H7 (cell line): ENCODE results near the gene BAHD1. TPM values are rescaled to one million over a fixed set of nuclear protein-coding genes. Genes with fewer than 3 reads are reported as not detected.

Experiments used
- DNase-seq: peaks from one replicate; pipeline ENCODE4 v3.0.0; 2012
- H3K27me3 ChIP-seq: 2 replicates; pipeline ENCODE4 v1.6.0; 2011; ENCODE audit warnings: mild to moderate bottlenecking, low read length; ENCODE audit not compliant: control insufficient read depth, insufficient read depth
- H3K36me3 ChIP-seq: replicated peaks from 2 replicates; pipeline ENCODE4 v1.5.1; 2011; ENCODE audit warnings: low read length; ENCODE audit not compliant: control insufficient read depth, insufficient read depth
- H3K4me3 ChIP-seq: 2 replicates; pipeline ENCODE4 v1.5.1; 2011; ENCODE audit warnings: low read depth, mild to moderate bottlenecking, control low read depth, low read length, moderate library complexity; ENCODE audit not compliant: insufficient read depth
- total RNA-seq: library from RNA; depleted of rRNA; stranded (reverse); fragments of >200 nt; shearing (Covaris generic); gene quantifications from 2 replicates; pipeline ENCODE4 v1.2.3, GENCODE V29; 2014

BAHD1 gene
- total RNA-seq, 1 experiment from 2014 or later = 47.4 TPM

DNA sequence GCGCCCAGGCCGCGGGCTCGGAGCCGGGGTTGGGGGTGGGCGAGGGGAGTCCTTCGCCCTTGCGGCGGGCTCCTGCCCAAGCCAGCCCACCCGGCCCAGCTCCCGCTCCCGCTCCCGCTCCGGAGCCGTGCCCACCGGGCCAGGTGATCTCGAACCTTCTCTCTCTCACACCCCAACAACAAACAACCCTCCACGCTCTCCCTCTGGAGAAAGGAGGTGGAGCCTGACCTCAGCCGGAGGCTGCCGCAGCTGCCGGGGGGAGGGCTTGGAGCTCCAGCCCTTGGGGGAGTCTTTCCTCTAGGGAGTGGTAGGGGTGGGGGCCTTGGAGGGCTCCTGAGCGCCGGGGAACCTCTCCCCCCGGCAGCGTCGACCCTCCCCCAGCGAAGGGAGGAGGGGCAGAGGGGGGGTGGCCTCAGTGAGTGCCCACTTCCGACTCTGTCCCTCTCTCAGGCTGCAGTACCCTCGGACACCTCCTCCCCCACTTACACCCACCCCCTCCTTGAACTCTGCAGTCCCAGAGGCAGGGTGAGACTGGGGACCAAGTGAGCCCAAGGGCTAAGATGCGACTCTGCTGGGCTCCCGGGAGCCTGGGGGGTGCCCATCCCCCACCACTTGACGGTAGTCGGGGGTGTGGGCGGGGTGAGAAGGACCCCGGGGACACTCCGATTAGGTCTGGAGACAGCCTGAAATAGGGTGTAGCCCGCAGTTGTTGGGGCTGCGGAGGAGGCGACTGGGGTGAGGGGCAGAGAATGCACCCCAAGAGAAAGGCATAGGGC is 4.4 kb upstream of the BAHD1 start:
- H3K27me3 ChIP-seq = peaks cover 29% of the 10 kb centered on the region
- H3K36me3 ChIP-seq = no peaks in the 10 kb centered on the region
- DNase-seq = peak; percentile 89
- peak overlapping the region; percentile 66 for H3K4me3 ChIP-seq

DNA sequence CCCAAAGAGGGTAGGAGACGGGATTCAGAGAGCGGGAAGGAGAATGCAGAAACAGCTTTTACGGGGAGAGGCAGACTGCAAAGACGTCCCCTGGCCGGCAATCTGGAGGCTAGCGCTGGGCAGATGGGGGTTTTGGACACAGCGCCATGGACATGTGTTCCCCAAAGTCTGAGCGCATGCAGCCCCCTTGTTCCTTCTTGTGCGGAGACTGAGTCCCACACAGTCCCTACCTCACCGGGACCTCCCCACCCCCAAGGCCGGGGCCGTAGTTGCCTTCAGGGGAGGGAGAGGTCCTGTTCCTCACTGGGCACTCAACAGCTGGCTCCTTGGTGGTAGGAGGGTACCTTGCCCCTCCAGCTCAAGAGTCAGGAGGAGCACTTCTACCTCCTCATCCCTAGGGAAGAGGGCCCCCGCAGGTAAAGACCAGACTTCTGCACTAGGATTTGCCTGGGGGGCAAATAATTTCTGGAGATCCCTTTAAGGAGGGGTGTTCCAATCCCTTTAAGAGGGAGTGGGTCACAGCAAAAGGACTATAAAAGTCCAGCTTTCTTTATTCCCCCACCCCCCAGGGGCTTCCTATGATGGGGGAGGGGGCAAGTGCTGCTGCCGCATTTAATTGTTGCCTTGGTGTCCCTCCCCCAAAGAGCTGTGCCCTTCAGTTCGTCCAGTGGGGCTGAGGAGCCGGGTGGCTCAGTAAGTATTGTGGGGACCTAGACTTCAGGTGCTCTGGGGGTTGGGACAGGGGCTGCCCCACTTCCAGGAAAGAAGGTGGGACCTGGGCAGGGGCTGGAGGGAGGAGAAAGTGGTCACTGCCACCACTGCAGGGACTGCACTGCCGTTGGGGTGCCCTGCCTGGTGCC is 3.6 kb upstream of the BAHD1 start:
- peaks cover 29% of the 10 kb centered on the region for H3K27me3 ChIP-seq

DNA sequence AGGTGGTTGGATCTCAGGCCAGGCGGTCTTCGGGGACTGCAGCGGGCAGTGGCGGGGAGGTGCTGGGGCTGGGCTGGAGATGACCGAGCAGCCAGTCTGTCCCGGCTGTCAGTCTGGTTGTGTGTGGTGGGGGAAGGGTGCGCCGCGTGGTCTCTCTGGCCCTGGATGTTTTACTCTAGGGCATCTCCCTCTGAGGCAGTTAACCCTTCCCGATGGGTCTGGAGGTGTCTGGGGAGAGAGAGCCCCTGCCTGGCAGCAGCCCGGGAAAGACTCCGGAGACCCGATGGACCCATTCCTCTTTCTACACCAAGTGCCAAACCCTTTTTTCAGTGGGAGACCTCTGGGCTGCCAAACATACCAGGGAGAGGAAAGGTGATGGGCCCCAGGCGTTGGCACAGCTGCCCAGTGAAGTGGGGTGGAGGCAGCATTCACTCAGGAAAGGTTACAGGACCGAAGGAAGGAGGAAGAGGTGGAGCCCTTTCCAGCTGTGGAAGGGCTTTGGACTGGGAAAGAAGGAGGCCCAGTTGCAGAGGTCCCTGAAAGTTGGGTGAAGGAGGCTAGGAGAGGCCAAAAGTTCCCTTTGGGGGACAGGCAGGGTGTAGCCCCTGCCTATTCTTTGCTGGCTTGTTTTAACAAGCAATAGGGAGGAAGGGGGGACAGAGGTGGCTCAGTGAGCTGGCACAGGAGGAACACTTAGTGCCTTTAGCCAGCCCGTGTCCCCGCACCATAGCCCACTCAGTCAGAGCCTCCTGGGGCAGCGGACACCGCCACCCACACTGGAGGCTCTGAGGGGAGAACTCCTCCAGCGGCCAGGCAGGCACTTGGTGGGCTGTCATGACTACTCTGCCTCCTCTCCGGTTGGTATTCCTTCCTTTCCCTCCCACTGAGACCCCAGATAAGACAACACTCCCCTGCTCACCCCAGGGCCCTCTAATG is 2.7 kb upstream of the BAHD1 start:
- DNase-seq = peak; percentile 72
- Histone ChIP-seq H3K36me3 (no peaks in the 10 kb centered on the region), H3K4me3 (peak overlapping the region; percentile 76), H3K27me3 (peaks cover 27% of the 10 kb centered on the region)

More for the DNA sequence above, 3.6 kb upstream of the BAHD1 start:
- Histone ChIP-seq H3K36me3 (no peaks in the 10 kb centered on the region), H3K4me3 (peak overlapping the region; percentile 66)
- peak; percentile 80 for DNase-seq

DNA sequence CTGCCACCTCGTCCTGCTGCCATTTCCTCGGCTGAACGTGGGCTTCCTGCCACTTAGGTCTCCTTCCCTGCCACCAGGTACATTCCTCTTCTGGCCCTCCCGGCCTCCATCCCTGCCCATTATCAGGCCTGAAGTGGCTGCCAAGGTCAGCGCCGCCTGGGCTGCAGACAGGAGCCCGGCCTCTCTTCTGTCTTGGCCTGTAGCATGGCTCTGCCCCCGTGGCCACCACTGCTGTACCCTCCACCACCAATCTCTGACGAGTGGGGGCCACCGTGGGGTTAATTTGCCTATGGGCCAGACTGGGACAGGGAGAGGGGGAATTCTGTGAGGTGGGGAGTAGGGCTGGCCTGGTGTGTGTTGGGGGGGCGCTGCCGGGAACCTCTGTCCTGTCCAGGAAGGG is 2.0 kb upstream of the BAHD1 start:
- no peak for DNase-seq
- H3K27me3 ChIP-seq = peaks cover 22% of the 10 kb centered on the region
- H3K4me3 ChIP-seq = peak overlapping the region; percentile 76
- H3K36me3 ChIP-seq = no peaks in the 10 kb centered on the region

DNA sequence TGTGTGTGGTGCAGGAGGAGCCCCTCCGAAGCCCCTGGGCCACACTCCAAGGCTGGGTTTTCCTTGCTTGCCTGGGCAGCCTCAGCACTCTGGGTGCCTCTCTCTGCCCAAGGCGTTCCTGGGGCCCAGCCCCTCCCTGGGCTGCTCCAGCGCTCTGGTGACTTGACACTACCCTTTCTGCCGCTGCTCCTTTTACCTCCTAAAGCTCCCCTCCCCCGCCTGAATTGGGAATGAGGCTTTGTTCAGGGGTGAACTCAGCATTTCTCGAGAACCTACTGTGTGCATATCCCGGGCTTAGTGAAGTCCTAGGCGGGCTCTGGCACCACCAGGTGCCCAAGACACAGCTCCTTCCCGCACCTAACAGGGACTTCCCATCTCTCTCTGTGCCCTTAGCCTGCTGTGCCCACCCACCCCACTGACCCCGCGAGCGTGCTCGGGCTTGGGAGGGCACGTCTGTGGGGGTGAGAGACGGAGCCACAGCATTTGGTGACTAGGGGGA is 1.2 kb upstream of the BAHD1 start:
- peak overlapping the region; percentile 76 for H3K4me3 ChIP-seq
- peak; percentile 90 for DNase-seq
- no peaks in the 10 kb centered on the region for H3K36me3 ChIP-seq
- peaks cover 18% of the 10 kb centered on the region for H3K27me3 ChIP-seq

DNA sequence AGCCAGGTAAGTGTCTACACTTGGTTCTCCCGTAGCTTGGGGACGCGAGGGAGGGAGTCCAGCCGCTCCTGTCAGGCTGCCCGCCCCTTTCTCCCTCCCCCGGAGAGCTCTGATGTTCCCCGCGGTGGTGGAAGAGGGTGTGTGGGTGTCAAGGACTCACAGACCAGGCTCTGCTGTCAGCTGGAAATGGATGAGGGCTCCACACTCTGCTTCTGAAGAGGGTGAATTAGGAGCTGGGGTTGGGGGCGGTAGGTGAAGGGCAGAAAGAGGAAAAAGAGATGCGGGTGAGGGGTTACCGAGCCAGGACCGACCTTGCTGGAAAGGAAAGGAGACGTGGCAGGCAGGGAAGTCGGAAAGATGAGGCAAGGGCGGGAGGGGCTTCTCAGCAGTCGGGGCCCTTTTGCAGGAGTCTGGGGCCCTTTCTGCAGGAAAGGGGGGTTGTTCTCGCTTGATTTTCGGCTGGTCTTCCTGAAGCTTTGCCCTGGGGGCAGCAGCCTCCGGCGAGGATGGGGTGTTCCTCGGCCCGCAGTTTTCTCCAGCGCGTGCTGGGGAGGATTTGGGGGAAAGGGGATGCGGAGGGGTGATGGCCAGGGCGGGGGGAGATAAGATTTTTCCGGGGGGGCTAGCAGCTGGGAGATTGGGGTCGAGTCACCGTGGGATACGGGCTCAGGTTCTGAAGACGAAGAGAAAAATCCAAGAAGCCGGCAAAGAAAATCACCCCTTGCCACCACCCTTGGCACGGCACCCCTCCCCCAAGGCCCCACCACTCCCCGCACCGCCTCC is 602 bp upstream of the BAHD1 start:
- peak; percentile 83 for DNase-seq
- H3K36me3 ChIP-seq = no peaks in the 10 kb centered on the region
- peak overlapping the region; percentile 76 for H3K4me3 ChIP-seq
- peaks cover 12% of the 10 kb centered on the region for H3K27me3 ChIP-seq

DNA sequence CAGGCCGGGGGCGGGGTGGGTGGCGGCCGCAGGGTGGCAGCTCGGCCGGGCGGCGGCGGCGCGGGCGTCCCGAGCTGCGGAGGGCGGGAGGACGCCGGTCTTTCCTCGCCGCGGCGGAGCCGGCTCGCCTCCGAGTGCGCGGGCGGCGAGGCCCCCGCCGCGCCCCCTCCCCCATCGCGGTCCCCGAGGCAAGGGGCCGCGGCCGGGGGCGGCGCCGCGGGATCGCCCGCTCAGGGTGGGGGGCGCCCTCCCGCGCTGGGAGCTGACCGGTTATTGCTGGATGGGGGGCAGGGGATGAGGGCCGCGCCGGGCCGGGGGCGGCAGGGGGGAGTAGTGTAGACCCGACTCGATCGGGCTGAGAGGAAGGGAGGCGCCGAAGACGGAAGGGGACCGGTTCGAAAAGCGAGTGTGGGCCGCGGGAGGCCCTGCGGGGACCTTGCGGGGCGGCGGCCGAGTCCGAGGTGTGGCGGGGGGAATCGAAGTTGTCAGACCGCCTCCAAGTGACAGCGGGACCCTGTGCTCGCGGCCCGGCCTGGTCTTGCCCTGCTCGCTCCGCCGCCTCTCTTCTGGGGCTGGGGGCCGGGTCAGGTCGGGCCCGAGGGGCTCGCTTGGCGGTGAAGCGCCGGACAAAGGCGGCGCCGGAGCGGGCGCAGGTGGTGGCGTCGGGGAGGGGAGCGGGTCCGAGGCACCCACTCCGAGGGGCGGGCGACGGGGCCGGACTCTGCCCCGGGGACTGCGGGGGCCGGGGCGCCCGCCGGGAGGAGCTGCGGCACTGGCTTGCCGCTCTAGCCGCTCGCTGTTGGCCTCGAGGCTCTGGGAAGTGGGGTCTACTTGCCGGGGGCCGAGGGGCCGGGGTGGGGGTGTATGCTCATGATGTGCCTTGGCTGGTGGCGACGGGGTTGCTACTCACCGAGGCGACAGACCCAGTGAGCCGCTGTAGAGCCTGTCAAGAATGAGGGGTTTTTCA is 1.1 kb downstream of the BAHD1 start:
- DNase-seq = peak; percentile 80
- Histone ChIP-seq H3K36me3 (no peaks in the 10 kb centered on the region), H3K4me3 (peak overlapping the region; percentile 84), H3K27me3 (no peaks in the 10 kb centered on the region; the same call in none of the 2 replicates)

DNA sequence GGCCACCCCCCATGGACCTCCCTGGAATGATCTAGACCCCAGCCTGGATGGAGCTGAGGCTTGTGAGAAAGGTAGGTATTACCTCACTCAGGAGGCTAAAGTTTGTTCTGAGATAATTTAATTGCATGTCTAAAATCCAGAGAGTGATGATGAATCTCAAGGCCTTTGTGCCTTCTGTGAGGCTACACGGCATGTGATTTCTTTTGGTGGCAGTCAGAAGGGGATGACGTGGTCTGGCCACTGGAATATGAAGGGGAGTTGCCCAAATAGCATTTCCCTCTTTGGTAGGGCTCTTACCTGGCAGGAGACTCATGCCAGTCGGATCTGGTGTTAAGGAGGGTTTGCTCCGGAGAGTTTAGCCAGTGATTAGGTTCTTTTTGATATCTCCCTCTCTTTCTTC is 2.5 kb downstream of the BAHD1 start:
- no peaks in the 10 kb centered on the region for H3K36me3 ChIP-seq
- no peak overlapping the region for H3K4me3 ChIP-seq
- no peaks in the 10 kb centered on the region; the same call in 1 of the 2 replicates for H3K27me3 ChIP-seq
- DNase-seq = no peak

DNA sequence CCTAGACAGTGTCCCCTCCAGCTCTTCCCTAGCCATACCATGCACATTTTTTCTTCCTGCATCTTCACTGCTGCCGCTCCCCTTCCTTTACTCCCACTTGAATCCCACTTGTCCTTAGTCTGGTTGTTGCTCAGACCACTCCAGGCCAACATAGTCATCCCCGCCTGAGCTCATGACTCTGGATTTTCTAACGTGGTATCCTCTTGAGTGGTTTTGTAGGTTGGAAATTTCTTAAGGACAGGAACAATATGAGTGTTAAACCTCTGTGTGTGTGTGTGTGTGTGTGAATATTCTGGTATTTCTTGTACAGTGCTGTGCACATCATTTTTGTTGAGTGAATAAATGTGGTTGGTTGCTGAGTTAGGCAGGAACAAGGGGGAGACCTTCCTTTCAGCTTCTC is 3.1 kb downstream of the BAHD1 start:
- Histone ChIP-seq H3K4me3 (no peak overlapping the region), H3K36me3 (no peaks in the 10 kb centered on the region), H3K27me3 (no peaks in the 10 kb centered on the region; the same call in 1 of the 2 replicates)
- DNase-seq = no peak

DNA sequence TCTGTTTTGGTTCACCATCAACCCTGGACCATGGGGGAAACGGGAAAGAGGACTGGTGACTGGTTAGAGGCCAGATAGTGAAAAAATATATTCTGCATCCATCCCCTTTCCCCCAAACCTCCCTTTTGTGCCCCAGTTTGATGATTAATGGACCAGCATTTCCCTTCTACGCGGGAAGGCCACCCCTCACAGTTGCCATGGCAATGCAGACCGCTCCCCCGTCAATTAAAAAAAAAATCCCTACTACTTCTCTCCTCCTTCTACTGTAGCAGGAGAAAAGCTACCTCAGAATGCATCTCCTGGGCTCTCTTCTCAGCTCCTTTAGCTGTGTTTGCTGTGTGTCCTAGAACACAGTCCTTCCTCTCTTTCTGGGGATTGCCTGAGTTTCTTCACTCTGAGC is 4.0 kb downstream of the BAHD1 start:
- H3K36me3 ChIP-seq = no peaks in the 10 kb centered on the region; the same call in 1 of the 2 replicates
- no peak overlapping the region for H3K4me3 ChIP-seq
- H3K27me3 ChIP-seq = no peaks in the 10 kb centered on the region; the same call in 1 of the 2 replicates
- DNase-seq = peak; percentile 64

DNA sequence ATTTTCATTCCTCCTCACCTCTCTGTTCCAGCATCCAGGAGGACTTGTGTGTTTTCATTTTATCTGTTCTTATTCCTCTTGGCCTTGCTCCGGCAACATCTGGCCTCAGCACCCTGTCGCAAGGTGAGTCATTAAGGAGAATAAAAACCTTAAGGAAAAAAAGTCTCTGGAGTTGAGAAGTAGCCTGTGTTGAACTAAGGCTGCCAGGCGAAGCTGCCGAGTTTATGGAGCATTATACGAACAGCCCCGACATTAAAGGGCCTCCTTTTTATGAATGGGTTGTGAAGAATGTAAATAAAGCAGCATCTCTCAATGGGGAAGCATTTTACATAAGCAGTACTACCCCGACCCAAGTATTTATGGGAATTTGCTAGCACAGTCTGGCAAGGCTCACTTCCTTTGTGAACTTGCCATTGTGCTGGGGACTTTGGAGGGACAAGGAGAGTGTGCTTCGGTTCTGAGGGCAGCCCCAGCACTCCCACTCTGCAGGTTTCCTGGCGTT is 4.7 kb downstream of the BAHD1 start:
- H3K4me3 ChIP-seq = no peak overlapping the region
- no peaks in the 10 kb centered on the region; the same call in 1 of the 2 replicates for H3K27me3 ChIP-seq
- H3K36me3 ChIP-seq = no peaks in the 10 kb centered on the region; the same call in 1 of the 2 replicates
- peak; percentile 62 for DNase-seq

DNA sequence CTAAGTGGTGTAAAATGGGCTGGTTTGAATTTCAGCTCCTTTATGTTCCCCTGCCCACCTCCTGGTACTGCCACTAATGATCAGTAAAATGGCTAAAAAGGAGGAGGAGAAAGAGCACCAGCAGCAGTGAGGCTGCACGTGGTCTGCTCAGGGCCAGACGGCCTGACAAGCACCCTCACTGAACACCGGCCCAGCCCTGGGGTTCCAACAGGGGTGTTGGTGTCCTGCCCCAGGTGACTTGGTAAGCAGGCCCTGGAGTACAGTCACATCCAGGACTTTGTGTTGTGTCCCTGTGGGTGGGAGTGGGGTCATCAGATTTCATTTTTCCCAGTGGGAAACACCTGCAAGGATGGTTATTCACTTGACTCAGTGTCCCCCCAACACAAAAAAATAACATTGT is 5.4 kb downstream of the BAHD1 start:
- Histone ChIP-seq H3K4me3 (no peak overlapping the region), H3K36me3 (no peaks in the 10 kb centered on the region; the same call in 1 of the 2 replicates), H3K27me3 (no peaks in the 10 kb centered on the region; the same call in 1 of the 2 replicates)
- no peak for DNase-seq
